HepG2 (cell line): Measurements from ENCODE around the gene MFAP4. TPM values are rescaled to one million over a fixed set of nuclear protein-coding genes. Genes with fewer than 3 reads are reported as not detected.
A peak's percentile ranks its signal among the peaks of the same experiment; 100 is the strongest.

Experiments
- ARHGAP35 ChIP-seq: sonication (generic); formaldehyde crosslinking; IDR thresholded peaks from 2 replicates; pipeline ENCODE4 v1.9.0; 2022; ENCODE audit warnings: mild to moderate bottlenecking, inconsistent platforms, moderate library complexity, missing genetic modification reagents, borderline replicate concordance
- ARNT2 ChIP-seq: sonication (generic); formaldehyde crosslinking; IDR thresholded peaks from 2 replicates; pipeline ENCODE4 v1.8.0; 2022; ENCODE audit warnings: mild to moderate bottlenecking, low read depth, missing genetic modification reagents, moderate library complexity
- BRCA1 ChIP-seq: sonication (generic); formaldehyde crosslinking; IDR thresholded peaks from 2 replicates; pipeline ENCODE4 v1.4.0; 2020; ENCODE audit warnings: missing genetic modification reagents
- CCAR2 ChIP-seq: fragments of 200-400 bp; formaldehyde crosslinking; optimal IDR thresholded peaks from 2 replicates; pipeline ENCODE3; 2018; ENCODE audit warnings: low read depth, mild to moderate bottlenecking, low read length, moderate library complexity
- CCDC6 ChIP-seq: sonication (generic); formaldehyde crosslinking; IDR thresholded peaks from 2 replicates; pipeline ENCODE4 v1.8.1; 2022; ENCODE audit warnings: mild to moderate bottlenecking, missing genetic modification reagents, moderate library complexity
- MBD4 ChIP-seq: IDR thresholded peaks from 2 replicates; pipeline ENCODE4 v1.6.1; 2012; ENCODE audit warnings: low read length, inconsistent platforms, borderline replicate concordance
- NKX3-1 ChIP-seq: sonication (generic); formaldehyde crosslinking; IDR thresholded peaks from 2 replicates; pipeline ENCODE4 v1.5.0; 2020; ENCODE audit warnings: missing genetic modification reagents
- PAX8 ChIP-seq: sonication (generic); formaldehyde crosslinking; IDR thresholded peaks from 2 replicates; pipeline ENCODE4 v1.8.0; 2022; ENCODE audit warnings: mild to moderate bottlenecking, missing genetic modification reagents, borderline replicate concordance
- PLRG1 ChIP-seq: fragments of 450-650 bp; conservative IDR thresholded peaks from 2 replicates; pipeline ENCODE4 v1.6.1; 2016
- RBFOX2 ChIP-seq: fragments of 200-400 bp; formaldehyde crosslinking; IDR thresholded peaks from 2 replicates; pipeline ENCODE4 v1.6.1; 2017; ENCODE audit warnings: low read depth, mild to moderate bottlenecking, low read length
- SIN3A ChIP-seq: IDR thresholded peaks from 2 replicates; pipeline ENCODE4 v1.6.1; 2011; ENCODE audit warnings: low read depth, mild to moderate bottlenecking, control low read depth, low read length, borderline replicate concordance
- SIX4 ChIP-seq: sonication (generic); formaldehyde crosslinking; IDR thresholded peaks from 2 replicates; pipeline ENCODE4 v1.4.0; 2020; ENCODE audit warnings: missing genetic modification reagents
- SP2 ChIP-seq: sonication (generic); formaldehyde crosslinking; IDR thresholded peaks from 2 replicates; pipeline ENCODE4 v1.5.1; 2020; ENCODE audit warnings: mild to moderate bottlenecking, missing genetic modification reagents
- SPEN ChIP-seq: sonication (generic); formaldehyde crosslinking; IDR thresholded peaks from 2 replicates; pipeline ENCODE4 v1.5.1; 2020; ENCODE audit warnings: low read depth, mild to moderate bottlenecking, missing genetic modification reagents
- SUZ12 ChIP-seq: fragments of 150-350 bp; IDR thresholded peaks from 2 replicates; pipeline ENCODE4 v1.6.1; 2014; ENCODE audit warnings: low read depth, low read length
- U2AF1 ChIP-seq: fragments of 200-400 bp; formaldehyde crosslinking; optimal IDR thresholded peaks from 2 replicates; pipeline ENCODE3; 2017; ENCODE audit warnings: mild to moderate bottlenecking, low read depth, low read length
- ZNF335 ChIP-seq: sonication (generic); formaldehyde crosslinking; IDR thresholded peaks from 2 replicates; pipeline ENCODE4 v1.4.0; 2020; ENCODE audit warnings: missing genetic modification reagents
- ZNF484 ChIP-seq: sonication (generic); formaldehyde crosslinking; IDR thresholded peaks from 2 replicates; pipeline ENCODE4 v1.5.1; 2020; ENCODE audit warnings: mild to moderate bottlenecking, low read depth, missing genetic modification reagents, borderline replicate concordance
- ZNF607 ChIP-seq: sonication (generic); formaldehyde crosslinking; IDR thresholded peaks from 2 replicates; pipeline ENCODE4 v1.5.1; 2020; ENCODE audit warnings: missing genetic modification reagents, mild to moderate bottlenecking, borderline replicate concordance
- ZNF775 ChIP-seq: sonication (generic); formaldehyde crosslinking; IDR thresholded peaks from 2 replicates; pipeline ENCODE4 v1.4.0; 2020; ENCODE audit warnings: missing genetic modification reagents, mild to moderate bottlenecking, moderate library complexity, borderline replicate concordance
- ZNF782 ChIP-seq: sonication (generic); formaldehyde crosslinking; IDR thresholded peaks from 2 replicates; pipeline ENCODE4 v1.4.0; 2020; ENCODE audit warnings: missing genetic modification reagents, mild to moderate bottlenecking, borderline replicate concordance
- ZNF792 ChIP-seq: IDR thresholded peaks from 2 replicates; pipeline ENCODE4 v1.6.1; 2016
- ZNF841 ChIP-seq: sonication (generic); formaldehyde crosslinking; IDR thresholded peaks from 2 replicates; pipeline ENCODE4 v1.8.1; 2023; ENCODE audit warnings: missing genetic modification reagents, borderline replicate concordance
- polyA plus RNA-seq, 8 experiments: library from polyadenylated mRNA; depleted of rRNA in 3 of 8; stranded (reverse) in 7 of 8; unstranded in 1 of 8; fragments of >200 nt; fragmentation: Illumina TruSeq in 4 of 8; extraction: Trizol in 4 of 8; gene quantifications; 2 replicates each; pipeline versions ENCODE4 v1.2.1 to v1.2.3, GENCODE V29; 2011 to 2016; ENCODE audit warnings: low read depth in 4 of 8, missing spikeins in 1 of 8, mixed read lengths in 1 of 8; ENCODE audit not compliant: insufficient read depth in 1 of 8
- total RNA-seq, 5 experiments: library from RNA; depleted of rRNA; stranded (reverse); fragments of >200 nt; fragmentation: Illumina TruSeq; extraction: Trizol; gene quantifications; 2 replicates each; pipeline ENCODE4 v1.2.3, GENCODE V29; 2016; ENCODE audit warnings: low read depth in 1 of 5
- TF ChIP-seq, protein P1 (sequence below): sonication (generic); formaldehyde crosslinking; IDR thresholded peaks from 2 replicates; pipeline ENCODE4 v1.5.0; 2020; ENCODE audit warnings: missing genetic modification reagents, mild to moderate bottlenecking, borderline replicate concordance
- TF ChIP-seq, protein P2 (sequence below): IDR thresholded peaks from 2 replicates; pipeline ENCODE4 v1.6.1; 2016
- TF ChIP-seq, protein P3 (sequence below): IDR thresholded peaks from 2 replicates; pipeline ENCODE4 v1.6.1; 2012; ENCODE audit warnings: low read depth, low read length, improper control_type of control experiment

Gene MFAP4
- total and polyA plus RNA-seq, 2 of the 13 experiments (the other 11 are each of a cell fraction or from before 2014, with no cell fraction given) = 0.08 TPM; not detected in 1

DNA sequence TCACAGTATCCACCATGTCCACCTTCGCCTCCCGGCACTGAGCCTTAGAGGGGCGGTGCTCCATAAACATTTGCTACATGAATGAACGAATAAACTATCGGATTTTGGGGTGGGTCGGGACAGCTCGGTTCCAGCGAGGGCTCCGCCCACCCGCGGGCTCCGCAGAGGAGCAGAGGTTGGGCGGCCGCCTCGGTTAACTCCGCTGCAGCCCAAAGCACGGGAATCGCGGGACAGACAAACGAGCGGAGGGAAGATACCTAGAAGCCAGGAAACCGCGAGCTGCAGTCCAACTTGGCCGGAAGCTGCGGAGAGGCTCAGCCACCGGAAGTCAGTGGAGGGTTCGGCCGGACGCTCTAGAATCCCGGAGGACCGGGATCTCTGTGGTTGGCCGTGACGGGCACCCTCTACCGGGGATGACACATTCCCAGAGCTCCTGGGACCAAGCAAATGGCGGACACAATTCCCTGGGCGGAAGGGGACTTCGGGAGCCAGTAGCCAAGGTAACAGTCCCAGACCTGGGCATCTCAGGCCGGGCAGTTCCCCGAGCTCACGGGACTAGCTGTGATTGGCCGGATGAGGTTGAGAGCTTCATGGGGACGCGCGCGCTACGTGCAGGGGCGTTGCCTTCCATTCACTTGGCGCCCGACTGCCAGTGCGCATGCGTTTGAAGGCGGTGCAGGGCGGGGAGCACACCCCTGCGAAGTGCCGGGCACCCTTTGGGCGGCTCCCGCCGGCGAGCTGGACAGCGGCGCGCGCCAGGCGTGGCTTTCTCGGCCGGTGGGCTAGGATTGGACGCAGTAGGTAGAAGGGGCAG, 9.2 kb downstream of the MFAP4 start (continued):
- TF ChIP-seq CCAR2 (no peak), CCDC6 (CRISPR knock-in tag) (peak; percentile 82; the same call in 1 of the 2 replicates), ARNT2 (CRISPR knock-in tag) (no peak; the same call in 1 of the 2 replicates), PAX8 (CRISPR knock-in tag) (no peak), SPEN (CRISPR knock-in tag) (peak; percentile 48), ZNF792 (CRISPR knock-in tag) (0 out of 2 replicates have a peak, but pooled peaks have one; percentile 81), MBD4 (no peak), ARHGAP35 (no peak), RBFOX2 (peak; percentile 82), PLRG1 (no peak), NKX3-1 (CRISPR knock-in tag) (peak; percentile 64; the same call in 1 of the 2 replicates), SIN3A (peak; percentile 70; the same call in 1 of the 2 replicates), SIX4 (CRISPR knock-in tag) (no peak), ZNF775 (no peak), SP2 (CRISPR knock-in tag) (no peak; the same call in 1 of the 2 replicates), ZNF484 (CRISPR knock-in tag) (no peak), SUZ12 (no peak), ZNF782 (CRISPR knock-in tag) (peak; percentile 58; the same call in 1 of the 2 replicates), BRCA1 (CRISPR knock-in tag) (peak; percentile 91), ZNF607 (peak; percentile 69; the same call in 1 of the 2 replicates), ZNF335 (no peak), U2AF1 (no peak), ZNF841 (CRISPR knock-in tag) (no peak)
- TF ChIP-seq, protein P1, sequence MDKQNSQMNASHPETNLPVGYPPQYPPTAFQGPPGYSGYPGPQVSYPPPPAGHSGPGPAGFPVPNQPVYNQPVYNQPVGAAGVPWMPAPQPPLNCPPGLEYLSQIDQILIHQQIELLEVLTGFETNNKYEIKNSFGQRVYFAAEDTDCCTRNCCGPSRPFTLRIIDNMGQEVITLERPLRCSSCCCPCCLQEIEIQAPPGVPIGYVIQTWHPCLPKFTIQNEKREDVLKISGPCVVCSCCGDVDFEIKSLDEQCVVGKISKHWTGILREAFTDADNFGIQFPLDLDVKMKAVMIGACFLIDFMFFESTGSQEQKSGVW = no peak
- TF ChIP-seq, protein P2, sequence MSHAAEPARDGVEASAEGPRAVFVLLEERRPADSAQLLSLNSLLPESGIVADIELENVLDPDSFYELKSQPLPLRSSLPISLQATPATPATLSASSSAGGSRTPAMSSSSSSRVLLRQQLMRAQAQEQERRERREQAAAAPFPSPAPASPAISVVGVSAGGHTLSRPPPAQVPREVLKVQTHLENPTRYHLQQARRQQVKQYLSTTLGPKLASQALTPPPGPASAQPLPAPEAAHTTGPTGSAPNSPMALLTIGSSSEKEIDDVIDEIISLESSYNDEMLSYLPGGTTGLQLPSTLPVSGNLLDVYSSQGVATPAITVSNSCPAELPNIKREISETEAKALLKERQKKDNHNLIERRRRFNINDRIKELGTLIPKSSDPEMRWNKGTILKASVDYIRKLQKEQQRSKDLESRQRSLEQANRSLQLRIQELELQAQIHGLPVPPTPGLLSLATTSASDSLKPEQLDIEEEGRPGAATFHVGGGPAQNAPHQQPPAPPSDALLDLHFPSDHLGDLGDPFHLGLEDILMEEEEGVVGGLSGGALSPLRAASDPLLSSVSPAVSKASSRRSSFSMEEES (CRISPR knock-in tag) = peak; percentile 63; the same call in 1 of the 2 replicates
- TF ChIP-seq, protein P3, sequence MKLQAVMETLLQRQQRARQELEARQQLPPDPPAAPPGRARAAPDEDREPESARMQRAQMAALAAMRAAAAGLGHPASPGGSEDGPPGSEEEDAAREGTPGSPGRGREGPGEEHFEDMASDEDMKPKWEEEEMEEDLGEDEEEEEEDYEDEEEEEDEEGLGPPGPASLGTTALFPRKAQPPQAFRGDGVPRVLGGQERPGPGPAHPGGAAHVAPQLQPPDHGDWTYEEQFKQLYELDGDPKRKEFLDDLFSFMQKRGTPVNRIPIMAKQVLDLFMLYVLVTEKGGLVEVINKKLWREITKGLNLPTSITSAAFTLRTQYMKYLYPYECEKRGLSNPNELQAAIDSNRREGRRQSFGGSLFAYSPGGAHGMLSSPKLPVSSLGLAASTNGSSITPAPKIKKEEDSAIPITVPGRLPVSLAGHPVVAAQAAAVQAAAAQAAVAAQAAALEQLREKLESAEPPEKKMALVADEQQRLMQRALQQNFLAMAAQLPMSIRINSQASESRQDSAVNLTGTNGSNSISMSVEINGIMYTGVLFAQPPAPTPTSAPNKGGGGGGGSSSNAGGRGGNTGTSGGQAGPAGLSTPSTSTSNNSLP = no peak; the same call in 1 of the 2 replicates
